GM12878 (cell line): ENCODE data around the gene ANKRD65. TPM values are rescaled to one million over a fixed set of nuclear protein-coding genes. Genes with fewer than 3 reads are reported as not detected.
A peak's percentile ranks its signal among the peaks of the same experiment; 100 is the strongest.

ENCODE experiments used
- ATAC-seq: fragments of 200-7000 bp; cut with Tn5 transposase; 3 replicates; pipeline ENCODE4 v1.9.1; 2020; ENCODE audit warnings: mild to moderate bottlenecking, moderate library complexity
- BruUV-seq: library from RNA; stranded (reverse); fragments of 400-500 nt; replicated peaks from 2 replicates; lab custom pipeline; 2021; lab: Mats Ljungman, UMichigan
- CTCF ChIA-PET: fragments of 300-600 bp; sonication (Branson Sonifier 250); formaldehyde crosslinking; extraction: SDS; loops from one replicate; lab custom pipeline; 2021; ENCODE audit warnings: inconsistent platforms; lab: Yijun Ruan, JAX
- POLR2A ChIA-PET: fragments of 350-600 bp; formaldehyde crosslinking; extraction: SDS; loops from one replicate; lab custom pipeline; 2021; ENCODE audit warnings: inconsistent platforms; lab: Charles Lee
- RAD21 ChIA-PET: fragments of 300-600 bp; sonication (Branson Sonifier 250); formaldehyde crosslinking; loops from one replicate; lab custom pipeline; 2023; ENCODE audit warnings: antibody characterized with exemption; ENCODE audit not compliant: unreplicated experiment; lab: Charles Lee
- SMC1A ChIA-PET: fragments of 300-600 bp; sonication (Branson Sonifier 250); formaldehyde crosslinking; loops from one replicate; lab custom pipeline; 2023; ENCODE audit not compliant: unreplicated experiment, uncharacterized antibody; lab: Charles Lee
- DNase-seq: peaks from one replicate; pipeline ENCODE4 v3.0.0-alpha.2; 2011; ENCODE audit warnings: low read depth, low spot score
- FAIRE-seq: peaks from 3 replicates; lab custom pipeline; 2011; peaks lifted over from hg19 to GRCh38; lab: Jason Lieb, UNC
- H2AFZ ChIP-seq: 2 replicates; pipeline ENCODE4 v1.6.0; 2011; ENCODE audit warnings: low read depth, low read length, control low read depth; ENCODE audit not compliant: control insufficient read depth
- H3K27ac ChIP-seq: 2 replicates; pipeline ENCODE4 v1.5.1; 2011; ENCODE audit warnings: control low read depth; ENCODE audit not compliant: control insufficient read depth, insufficient read depth
- H3K27me3 ChIP-seq, 2 experiments: replicated peaks in 1 of 2; 2 replicates each; pipeline versions ENCODE4 v1.6.0 to v1.6.1; 2011; ENCODE audit warnings: low read length in 1 of 2; ENCODE audit not compliant: control insufficient read depth in 2 of 2, insufficient read depth in 2 of 2
- H3K36me3 ChIP-seq, 2 experiments: 2 replicates each; pipeline ENCODE4 v1.5.1; 2011; ENCODE audit warnings: low read length in 1 of 2; ENCODE audit not compliant: control insufficient read depth in 2 of 2, insufficient read depth in 2 of 2
- H3K4me1 ChIP-seq: 2 replicates; pipeline ENCODE4 v1.6.1; 2011; ENCODE audit warnings: mild to moderate bottlenecking, low read length, moderate library complexity, mixed read lengths; ENCODE audit not compliant: control insufficient read depth, insufficient read depth
- H3K4me2 ChIP-seq: 2 replicates; pipeline ENCODE4 v1.6.0; 2011; ENCODE audit warnings: control low read depth; ENCODE audit not compliant: control insufficient read depth, insufficient read depth
- H3K4me3 ChIP-seq: fragments of 200-600 bp; sonication (generic); 2 replicates; pipeline ENCODE4 v1.5.1; 2016
- H3K79me2 ChIP-seq: 2 replicates; pipeline ENCODE4 v1.6.0; 2011; ENCODE audit warnings: low read length; ENCODE audit not compliant: control insufficient read depth, insufficient read depth
- H3K9ac ChIP-seq: 2 replicates; pipeline ENCODE4 v1.8.0; 2011; ENCODE audit warnings: low read length, control low read depth, mixed read lengths; ENCODE audit not compliant: control insufficient read depth, insufficient read depth
- H3K9me3 ChIP-seq: replicated peaks from 3 replicates; pipeline ENCODE4 v1.5.1; 2011; ENCODE audit warnings: mild to moderate bottlenecking, low read length; ENCODE audit not compliant: control insufficient read depth, insufficient read depth
- H4K20me1 ChIP-seq: 2 replicates; pipeline ENCODE4 v1.6.0; 2011; ENCODE audit not compliant: control insufficient read depth, insufficient read depth
- BCL11A ChIP-seq: IDR thresholded peaks from 2 replicates; pipeline ENCODE4 v1.6.1; 2011; ENCODE audit warnings: low read depth, low read length
- GATAD2B ChIP-seq: fragments of 450-650 bp; conservative IDR thresholded peaks from 2 replicates; pipeline ENCODE4 v1.6.1; 2017; ENCODE audit warnings: low read depth, mild to moderate bottlenecking, moderate library complexity
- IKZF1 ChIP-seq: fragments of 450-650 bp; conservative IDR thresholded peaks from 2 replicates; pipeline ENCODE4 v1.6.1; 2017; ENCODE audit warnings: antibody characterized with exemption, mild to moderate bottlenecking
- IKZF2 ChIP-seq, 2 experiments: fragments of 450-650 bp; IDR thresholded peaks; 2 replicates each; pipeline ENCODE4 v1.6.1; 2017; ENCODE audit warnings: mild to moderate bottlenecking in 2 of 2, moderate library complexity in 2 of 2
- MEF2B ChIP-seq: fragments of 450-650 bp; IDR thresholded peaks from 2 replicates; pipeline ENCODE4 v1.6.1; 2018; ENCODE audit warnings: mild to moderate bottlenecking, moderate library complexity; ENCODE audit not compliant: partially characterized antibody, poor library complexity, severe bottlenecking
- WRNIP1 ChIP-seq: IDR thresholded peaks from 2 replicates; pipeline ENCODE4 v1.6.1; 2011; ENCODE audit warnings: low read depth, low read length, improper control_type of control experiment, borderline replicate concordance
- YY1 ChIP-seq: IDR thresholded peaks from 2 replicates; pipeline ENCODE4 v1.6.1; 2011; ENCODE audit warnings: low read depth, mild to moderate bottlenecking, low read length
- WGBS: methylation state at CpG from one replicate; pipeline ENCODE4 v1.1.6; 2016; ENCODE audit warnings: low lambda C conversion rate; ENCODE audit not compliant: insufficient replicate concordance, insufficient coverage; ENCODE audit errors: missing lambda C conversion rate; 5-methylcytosine and 5-hydroxymethylcytosine counted together
- in situ Hi-C: fragments of 300-500 bp; cut with MboI; formaldehyde crosslinking; loops from 9 replicates; pipeline ENCODE4 v1.14.3; 2018; ENCODE audit warnings: mixed read lengths
- intact Hi-C: fragments of 100-400 bp; cut with micrococcal nuclease; formaldehyde crosslinking; loops from one replicate; pipeline ENCODE4 v1.14.2; 2022; ENCODE audit not compliant: unreplicated experiment
- polyA plus RNA-seq, 11 experiments: library from polyadenylated mRNA; depleted of rRNA in 4 of 11; unstranded in 6 of 11; stranded (reverse) in 5 of 11; fragments of >200 nt; fragmentation: Nextera tagmentation in 4 of 11; fragmentation: Illumina TruSeq in 1 of 11; extraction: Ambion mirVana in 4 of 11; extraction: Trizol in 1 of 11; gene quantifications; 1 replicate in 1 of 11; 2 replicates in 10 of 11; pipeline versions ENCODE4 v1.2.1 to v1.2.3, GENCODE V29; 2011 to 2016; ENCODE audit warnings: inconsistent platforms in 2 of 11, missing spikeins in 2 of 11, low read depth in 1 of 11
- total RNA-seq, 4 experiments: library from RNA; depleted of rRNA in 3 of 4; stranded (reverse); fragments of >200 nt in 3 of 4; fragmentation: Illumina TruSeq in 1 of 4; extraction: Trizol in 1 of 4; gene quantifications; 2 replicates each; pipeline versions ENCODE4 v1.2.1 to v1.2.3, GENCODE V29; 2013 to 2021
- TF ChIP-seq, protein P1 (sequence below): fragments of 450-650 bp; IDR thresholded peaks from 2 replicates; pipeline ENCODE4 v1.6.1; 2017; ENCODE audit warnings: mild to moderate bottlenecking, moderate library complexity
- TF ChIP-seq, protein P2 (sequence below): IDR thresholded peaks from 2 replicates; pipeline ENCODE4 v1.6.1; 2011; ENCODE audit warnings: low read depth, low read length, improper control_type of control experiment, borderline replicate concordance

Gene ANKRD65
- total and polyA plus RNA-seq, 10 of the 15 experiments (the other 5 are each of a cell fraction or from before 2014, with no cell fraction given): 0.05 to 2.8 (median 0.37) TPM

DNA sequence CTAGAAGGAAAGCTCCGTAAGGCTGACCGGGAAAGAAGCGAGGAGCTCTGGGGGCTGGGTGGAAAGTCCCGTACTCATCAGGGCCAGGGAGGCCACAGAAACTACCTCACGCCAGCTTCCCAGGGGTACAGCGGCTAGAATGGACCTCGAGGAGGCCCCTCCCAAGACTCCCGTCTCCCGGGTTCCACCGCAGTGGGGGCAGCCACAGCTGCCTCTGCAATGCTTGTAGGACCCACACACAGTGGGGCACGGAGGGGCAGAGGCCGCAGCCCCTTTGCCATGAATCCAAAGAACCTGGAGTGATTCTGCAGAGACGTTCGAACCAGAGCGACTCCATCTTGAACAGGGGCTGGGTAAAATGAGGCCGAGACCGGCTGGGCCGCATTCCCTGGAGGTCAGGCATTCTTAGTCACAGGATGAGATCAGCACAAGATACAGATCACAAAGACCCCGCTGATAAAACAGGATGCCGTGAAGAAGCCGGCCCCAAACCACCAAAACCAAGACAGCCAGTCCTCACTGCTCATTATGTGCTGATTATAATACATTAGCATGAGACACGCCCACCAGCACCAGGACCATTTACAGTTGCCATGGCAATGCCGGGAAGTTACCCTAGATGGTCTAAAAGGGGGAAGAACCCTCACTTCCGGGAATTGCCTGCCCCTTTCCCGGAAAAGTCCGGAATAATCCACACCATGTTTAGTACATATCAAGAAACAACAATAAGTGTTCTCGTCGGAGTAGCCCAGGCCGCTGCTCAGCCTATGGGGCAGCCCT, 1.6 kb upstream of the ANKRD65 start (continued):
- TF ChIP-seq YY1: 0 out of 2 replicates have a peak, but pooled peaks have one; percentile 21
- no peak for TF ChIP-seq WRNIP1
- peak; percentile 74 for TF ChIP-seq IKZF1
- TF ChIP-seq, protein P1, sequence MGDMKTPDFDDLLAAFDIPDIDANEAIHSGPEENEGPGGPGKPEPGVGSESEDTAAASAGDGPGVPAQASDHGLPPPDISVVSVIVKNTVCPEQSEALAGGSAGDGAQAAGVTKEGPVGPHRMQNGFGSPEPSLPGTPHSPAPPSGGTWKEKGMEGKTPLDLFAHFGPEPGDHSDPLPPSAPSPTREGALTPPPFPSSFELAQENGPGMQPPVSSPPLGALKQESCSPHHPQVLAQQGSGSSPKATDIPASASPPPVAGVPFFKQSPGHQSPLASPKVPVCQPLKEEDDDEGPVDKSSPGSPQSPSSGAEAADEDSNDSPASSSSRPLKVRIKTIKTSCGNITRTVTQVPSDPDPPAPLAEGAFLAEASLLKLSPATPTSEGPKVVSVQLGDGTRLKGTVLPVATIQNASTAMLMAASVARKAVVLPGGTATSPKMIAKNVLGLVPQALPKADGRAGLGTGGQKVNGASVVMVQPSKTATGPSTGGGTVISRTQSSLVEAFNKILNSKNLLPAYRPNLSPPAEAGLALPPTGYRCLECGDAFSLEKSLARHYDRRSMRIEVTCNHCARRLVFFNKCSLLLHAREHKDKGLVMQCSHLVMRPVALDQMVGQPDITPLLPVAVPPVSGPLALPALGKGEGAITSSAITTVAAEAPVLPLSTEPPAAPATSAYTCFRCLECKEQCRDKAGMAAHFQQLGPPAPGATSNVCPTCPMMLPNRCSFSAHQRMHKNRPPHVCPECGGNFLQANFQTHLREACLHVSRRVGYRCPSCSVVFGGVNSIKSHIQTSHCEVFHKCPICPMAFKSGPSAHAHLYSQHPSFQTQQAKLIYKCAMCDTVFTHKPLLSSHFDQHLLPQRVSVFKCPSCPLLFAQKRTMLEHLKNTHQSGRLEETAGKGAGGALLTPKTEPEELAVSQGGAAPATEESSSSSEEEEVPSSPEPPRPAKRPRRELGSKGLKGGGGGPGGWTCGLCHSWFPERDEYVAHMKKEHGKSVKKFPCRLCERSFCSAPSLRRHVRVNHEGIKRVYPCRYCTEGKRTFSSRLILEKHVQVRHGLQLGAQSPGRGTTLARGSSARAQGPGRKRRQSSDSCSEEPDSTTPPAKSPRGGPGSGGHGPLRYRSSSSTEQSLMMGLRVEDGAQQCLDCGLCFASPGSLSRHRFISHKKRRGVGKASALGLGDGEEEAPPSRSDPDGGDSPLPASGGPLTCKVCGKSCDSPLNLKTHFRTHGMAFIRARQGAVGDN: peak; percentile 100
- TF ChIP-seq GATAD2B: 0 out of 2 replicates have a peak, but pooled peaks have one; percentile 46
- TF ChIP-seq BCL11A: no peak

DNA sequence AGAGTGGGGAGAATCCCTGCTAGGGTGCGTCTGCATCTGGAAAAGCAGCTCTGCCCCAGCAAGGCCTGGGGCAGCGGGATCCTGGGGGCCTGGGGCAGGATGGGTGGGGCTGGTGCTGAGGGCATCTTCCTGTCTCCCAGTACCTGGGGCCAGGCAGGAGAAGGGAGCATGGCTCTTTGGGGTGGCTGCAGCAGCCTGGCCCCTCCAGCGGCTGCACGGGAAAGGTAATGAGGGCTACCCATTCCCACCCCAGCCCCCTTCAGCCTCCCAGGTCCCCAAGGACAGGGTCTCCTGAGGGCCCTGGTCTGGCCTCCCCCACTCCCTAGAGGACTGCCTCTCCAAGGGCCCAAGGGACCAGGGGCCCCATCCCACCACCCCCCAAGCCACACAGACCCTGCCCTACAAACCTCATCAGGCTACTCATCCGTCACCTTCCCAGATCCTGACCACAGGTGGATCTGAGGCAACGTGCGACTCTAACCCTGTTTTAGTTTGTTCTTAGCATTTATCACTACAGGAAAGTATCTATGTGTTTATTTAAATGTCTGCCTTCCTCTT, 910 bp upstream of the ANKRD65 start:
- CTCF ChIA-PET: interaction anchor here (1.1 kb wide), 1 partner anchor 84 kb away, joined by 4 read pairs; no protein-coding TSS in a partner anchor
- H3K4me1 ChIP-seq: peaks cover 25% of the 10 kb centered on the region
- H3K4me3 ChIP-seq: no peak overlapping the region
- H3K9ac ChIP-seq: no peak overlapping the region; the same call in 1 of the 2 replicates
- H3K36me3 ChIP-seq: no peaks in the 10 kb centered on the region
- no peak overlapping the region for H2AFZ ChIP-seq
- SMC1A ChIA-PET: no interaction called here
- DNase-seq (no peak), FAIRE-seq (no peak), ATAC-seq (peak; percentile 7)
- no peaks in the 10 kb centered on the region for H3K79me2 ChIP-seq
- H4K20me1 ChIP-seq: no peaks in the 10 kb centered on the region
- 0 out of 2 replicates have a peak overlapping the region, but pooled peaks have one; percentile 15 for H3K4me2 ChIP-seq
- intact Hi-C loops: no loop called here
- 65% methylated on average over 7 of the region's 7 CpGs for whole genome bisulfite sequencing
- no peak overlapping the region for H3K27ac ChIP-seq
- no TSS peak for BruUV-seq
- in situ Hi-C loops: no loop called here
- H3K9me3 ChIP-seq: no peaks in the 10 kb centered on the region
- POLR2A ChIA-PET: interaction anchor here (1.0 to 2.2 kb wide), 3 partner anchors 13 to 16 kb away, joined by 3 to 9 read pairs (median 3); no protein-coding TSS in a partner anchor
- H3K27me3 ChIP-seq: no peaks in the 10 kb centered on the region
- RAD21 ChIA-PET: interaction anchor here (1.2 to 1.5 kb wide), 2 partner anchors 16 to 19 kb away, joined by 5 read pairs; no protein-coding TSS in a partner anchor
- TF ChIP-seq MEF2B: peak; percentile 55
- TF ChIP-seq, protein P2, sequence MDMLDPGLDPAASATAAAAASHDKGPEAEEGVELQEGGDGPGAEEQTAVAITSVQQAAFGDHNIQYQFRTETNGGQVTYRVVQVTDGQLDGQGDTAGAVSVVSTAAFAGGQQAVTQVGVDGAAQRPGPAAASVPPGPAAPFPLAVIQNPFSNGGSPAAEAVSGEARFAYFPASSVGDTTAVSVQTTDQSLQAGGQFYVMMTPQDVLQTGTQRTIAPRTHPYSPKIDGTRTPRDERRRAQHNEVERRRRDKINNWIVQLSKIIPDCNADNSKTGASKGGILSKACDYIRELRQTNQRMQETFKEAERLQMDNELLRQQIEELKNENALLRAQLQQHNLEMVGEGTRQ: no peak
- 0 out of 4 replicates have a peak, but pooled peaks of 1 of the 2 experiments have one; percentile 15 for TF ChIP-seq IKZF2 (IDR thresholded peaks at IDR 0.05)
